Body of pancreas (tissue), 4 donors: ENCODE measurements around the gene CTIF. TPM values are rescaled to one million over a fixed set of nuclear protein-coding genes. Genes with fewer than 3 reads are reported as not detected.
"Not testable (repeated sequence)": the region's sequence is repeated elsewhere in the genome, so short reads cannot be mapped to it uniquely, and the experiment has no call there.

Source experiments
- ATAC-seq: fragments of 150-250 bp; one replicate; pipeline ENCODE4 v1.9.1; 2016
- DNase-seq, 4 donors: peaks; one replicate each; pipeline ENCODE4 v3.0.0-alpha.2; 2019
- H3K27ac ChIP-seq, 4 donors: fragments of 200-600 bp; sonication (generic); 1 replicate in 3 of 4; 2 replicates in 1 of 4; pipeline versions ENCODE4 v1.5.1 to v1.6.1; 2016 to 2019; ENCODE audit warnings: mild to moderate bottlenecking in 1 of 4, mixed read lengths in 1 of 4, moderate library complexity in 1 of 4
- H3K27me3 ChIP-seq, 2 donors: fragments of 200-600 bp; sonication (generic); one replicate each; pipeline ENCODE4 v1.6.0; 2016; ENCODE audit warnings: mild to moderate bottlenecking in 1 of 2
- H3K36me3 ChIP-seq, 2 donors: fragments of 200-600 bp; sonication (generic); replicated peaks in 1 of 2; 2 replicates each; pipeline ENCODE4 v1.5.1; 2016; ENCODE audit warnings: low read depth in 2 of 2; ENCODE audit not compliant: insufficient read depth in 1 of 2
- H3K4me1 ChIP-seq: fragments of 200-600 bp; sonication (generic); one replicate; pipeline ENCODE4 v1.6.0; 2016
- H3K4me3 ChIP-seq, 2 donors: fragments of 200-600 bp; sonication (generic); 1 replicate in 1 of 2; 2 replicates in 1 of 2; pipeline ENCODE4 v1.5.1; 2016 to 2019
- H3K9me3 ChIP-seq, 3 donors: fragments of 200-600 bp; sonication (generic); 1 replicate in 2 of 3; 2 replicates in 1 of 3; pipeline ENCODE4 v1.5.1; 2016
- CTCF ChIP-seq, 7 experiments: fragments of 450-650 bp in 4 of 7; fragments of 200-600 bp in 3 of 7; sonication (generic) in 3 of 7; IDR thresholded peaks; one replicate each; pipeline ENCODE4 v1.5.1; 2016 to 2019; ENCODE audit warnings: antibody characterized with exemption in 7 of 7
- POLR2A ChIP-seq, 3 donors: fragments of 450-650 bp; IDR thresholded peaks; one replicate each; pipeline ENCODE4 v1.6.1; 2016; ENCODE audit warnings: antibody characterized with exemption in 3 of 3, mild to moderate bottlenecking in 2 of 3
- WGBS, 2 donors: methylation state at CpG; one replicate each; pipeline ENCODE4 v1.1.5; 2017; 5-methylcytosine and 5-hydroxymethylcytosine counted together
- intact Hi-C: fragments of 100-400 bp; cut with DNase I; formaldehyde crosslinking; loops from one replicate; pipeline ENCODE4 v1.15.1; 2023
- total RNA-seq, 2 donors: library from RNA; depleted of rRNA; stranded (reverse); fragments of >200 nt; gene quantifications; one replicate each; pipeline ENCODE4 v1.1.0, GENCODE V29; 2016

The CTIF gene
- total RNA-seq, 2 donors from 2014 or later = 18.7 to 24.4 TPM

- no peak for DNase-seq
- H3K9me3 ChIP-seq = no peaks in the 10 kb centered on the region
- intact Hi-C loops = no loop called here
- no peaks in the 10 kb centered on the region for H3K36me3 ChIP-seq
- no peak overlapping the region for H3K27ac ChIP-seq
- TF ChIP-seq CTCF (IDR thresholded peaks at IDR 0.05) (no peak), POLR2A (IDR thresholded peaks at IDR 0.05) (no peak)
- no peaks in the 10 kb centered on the region for H3K27me3 ChIP-seq
- peaks cover 7% of the 10 kb centered on the region for H3K4me1 ChIP-seq
- H3K4me3 ChIP-seq = no peak overlapping the region
- 82 to 88% methylated on average over 5 of the region's 5 CpGs for WGBS, 2 donors
- no peak for ATAC-seq
Observed at GRCh38 chr18:48869591-48869990, 330.8 kb downstream of the CTIF start.

GRCh38 chr18:48870926-48871325 lies 332.1 kb downstream of the CTIF start:
- intact Hi-C loops, H3K27me3 ChIP-seq, H3K27ac ChIP-seq, ATAC-seq, DNase-seq, H3K36me3 ChIP-seq, H3K9me3 ChIP-seq, H3K4me1 ChIP-seq, H3K4me3 ChIP-seq: not testable (repeated sequence)
- 72 to 89% methylated on average over 8 to 9 of the region's 13 CpGs for WGBS, 2 donors

- DNase-seq (no peak), ATAC-seq (no peak)
- TF ChIP-seq CTCF (IDR thresholded peaks at IDR 0.05) = no peak
- intact Hi-C loops = no loop called here
- Histone ChIP-seq H3K27ac (no peak overlapping the region), H3K9me3 (no peaks in the 10 kb centered on the region), H3K36me3 (no peaks in the 10 kb centered on the region), H3K4me3 (no peak overlapping the region), H3K27me3 (no peaks in the 10 kb centered on the region), H3K4me1 (peaks cover 1% of the 10 kb centered on the region)
- WGBS, 2 donors = 83 to 89% methylated on average over 9 to 23 of the region's 23 CpGs
Observed at GRCh38 chr18:48871391-48872166, 332.7 kb downstream of the CTIF start.

GRCh38 chr18:48872234-48873145 lies 333.7 kb downstream of the CTIF start:
- intact Hi-C loops = no loop called here
- no peak overlapping the region for H3K4me3 ChIP-seq
- H3K27me3 ChIP-seq = no peaks in the 10 kb centered on the region
- no peaks in the 10 kb centered on the region for H3K4me1 ChIP-seq
- 79 to 82% methylated on average over 17 to 20 of the region's 20 CpGs for WGBS, 2 donors
- no peaks in the 10 kb centered on the region for H3K36me3 ChIP-seq
- TF ChIP-seq CTCF (IDR thresholded peaks at IDR 0.05) (no peak), POLR2A (IDR thresholded peaks at IDR 0.05) (no peak)
- H3K9me3 ChIP-seq = no peaks in the 10 kb centered on the region
- DNase-seq (no peak), ATAC-seq (no peak)
- H3K27ac ChIP-seq = peak overlapping the region in 1 of 4 donors; percentile 13

GRCh38 chr18:48874233-48874632 lies 335.4 kb downstream of the CTIF start:
- ATAC-seq (no peak), DNase-seq (no peak)
- WGBS, 2 donors = 88 to 90% methylated on average over 5 of the region's 5 CpGs

More at GRCh38 chr18:48874233-48874632, 335.4 kb downstream of the CTIF start:
- no peak overlapping the region for H3K27ac ChIP-seq
- TF ChIP-seq POLR2A (IDR thresholded peaks at IDR 0.05) = no peak
- TF ChIP-seq CTCF (IDR thresholded peaks at IDR 0.05) = no peak
- peaks cover 2% of the 10 kb centered on the region for H3K4me1 ChIP-seq
- H3K36me3 ChIP-seq = no peaks in the 10 kb centered on the region
- no peak overlapping the region for H3K4me3 ChIP-seq
- no peaks in the 10 kb centered on the region for H3K9me3 ChIP-seq
- intact Hi-C loops = no loop called here
- H3K27me3 ChIP-seq = no peaks in the 10 kb centered on the region
